BE2C (cell line): ENCODE results near the gene MYOD1.

ENCODE experiments used
- DNase-seq: peaks from one replicate; pipeline ENCODE4 v3.0.0-alpha.2; 2020
- H3K27me3 ChIP-seq: fragments of 250-450 bp; sonication (Bioruptor Pico); 2 replicates; pipeline ENCODE4 v1.5.1; 2020; ENCODE audit warnings: mild to moderate bottlenecking
- H3K36me3 ChIP-seq: fragments of 250-450 bp; sonication (Bioruptor Pico); 2 replicates; pipeline ENCODE4 v1.5.1; 2020; ENCODE audit warnings: mild to moderate bottlenecking
- H3K4me1 ChIP-seq: fragments of 250-450 bp; sonication (Bioruptor Pico); 2 replicates; pipeline ENCODE4 v1.5.1; 2020
- H3K4me3 ChIP-seq: 2 replicates; pipeline ENCODE4 v1.5.1; 2011; ENCODE audit warnings: low read depth, low read length
- H3K9me3 ChIP-seq: fragments of 250-450 bp; sonication (Bioruptor Pico); 2 replicates; pipeline ENCODE4 v1.5.1; 2020
- TF ChIP-seq, protein P1 (sequence below): IDR thresholded peaks from 2 replicates; pipeline ENCODE4 v1.5.1; 2012; ENCODE audit warnings: mild to moderate bottlenecking, low read depth, low read length

MYOD1 gene

DNA sequence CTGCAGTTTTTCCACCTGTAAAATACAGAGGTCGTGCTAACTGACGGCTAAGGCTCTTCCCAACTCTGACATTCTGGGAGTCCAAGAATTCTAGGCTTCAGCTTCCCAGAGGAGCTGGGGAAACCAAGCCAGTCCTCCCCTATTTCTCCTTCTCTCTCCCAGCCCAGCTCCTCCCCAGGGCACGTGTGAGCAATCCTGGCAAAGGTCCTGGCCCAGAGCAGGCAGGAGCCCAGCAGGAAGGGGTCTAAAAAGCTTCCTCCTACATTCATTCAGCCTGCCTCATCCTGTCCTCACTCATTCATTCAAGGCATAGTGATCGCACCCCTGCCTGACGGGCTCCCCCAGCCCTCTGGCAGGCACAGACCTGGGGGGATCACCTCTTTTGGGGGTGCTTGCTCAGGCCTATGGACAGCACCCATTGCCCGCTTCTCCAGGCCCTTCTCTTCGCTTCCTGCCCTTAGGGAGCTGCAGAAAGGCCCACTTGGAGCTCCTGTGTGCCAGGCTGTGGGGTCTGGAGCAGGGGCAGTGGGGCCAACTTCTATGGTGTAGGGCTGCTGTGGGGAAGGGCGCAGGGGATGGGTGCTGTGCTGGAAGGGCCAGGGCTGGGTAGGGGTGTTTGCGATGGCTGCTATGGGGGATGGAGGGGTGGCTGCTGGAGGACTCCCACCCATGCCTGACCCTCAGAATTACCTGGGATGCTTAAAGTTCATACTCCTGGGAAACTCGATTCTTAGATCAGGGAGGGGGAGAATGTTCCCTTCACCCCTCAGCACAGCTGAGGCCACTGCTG, 25.0 kb downstream of the MYOD1 start:
- Histone ChIP-seq H3K4me3 (no peak overlapping the region), H3K4me1 (no peaks in the 10 kb centered on the region), H3K9me3 (no peaks in the 10 kb centered on the region), H3K36me3 (no peaks in the 10 kb centered on the region), H3K27me3 (no peaks in the 10 kb centered on the region)
- TF ChIP-seq, protein P1, sequence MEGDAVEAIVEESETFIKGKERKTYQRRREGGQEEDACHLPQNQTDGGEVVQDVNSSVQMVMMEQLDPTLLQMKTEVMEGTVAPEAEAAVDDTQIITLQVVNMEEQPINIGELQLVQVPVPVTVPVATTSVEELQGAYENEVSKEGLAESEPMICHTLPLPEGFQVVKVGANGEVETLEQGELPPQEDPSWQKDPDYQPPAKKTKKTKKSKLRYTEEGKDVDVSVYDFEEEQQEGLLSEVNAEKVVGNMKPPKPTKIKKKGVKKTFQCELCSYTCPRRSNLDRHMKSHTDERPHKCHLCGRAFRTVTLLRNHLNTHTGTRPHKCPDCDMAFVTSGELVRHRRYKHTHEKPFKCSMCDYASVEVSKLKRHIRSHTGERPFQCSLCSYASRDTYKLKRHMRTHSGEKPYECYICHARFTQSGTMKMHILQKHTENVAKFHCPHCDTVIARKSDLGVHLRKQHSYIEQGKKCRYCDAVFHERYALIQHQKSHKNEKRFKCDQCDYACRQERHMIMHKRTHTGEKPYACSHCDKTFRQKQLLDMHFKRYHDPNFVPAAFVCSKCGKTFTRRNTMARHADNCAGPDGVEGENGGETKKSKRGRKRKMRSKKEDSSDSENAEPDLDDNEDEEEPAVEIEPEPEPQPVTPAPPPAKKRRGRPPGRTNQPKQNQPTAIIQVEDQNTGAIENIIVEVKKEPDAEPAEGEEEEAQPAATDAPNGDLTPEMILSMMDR = no peak
- DNase-seq = no peak

DNA sequence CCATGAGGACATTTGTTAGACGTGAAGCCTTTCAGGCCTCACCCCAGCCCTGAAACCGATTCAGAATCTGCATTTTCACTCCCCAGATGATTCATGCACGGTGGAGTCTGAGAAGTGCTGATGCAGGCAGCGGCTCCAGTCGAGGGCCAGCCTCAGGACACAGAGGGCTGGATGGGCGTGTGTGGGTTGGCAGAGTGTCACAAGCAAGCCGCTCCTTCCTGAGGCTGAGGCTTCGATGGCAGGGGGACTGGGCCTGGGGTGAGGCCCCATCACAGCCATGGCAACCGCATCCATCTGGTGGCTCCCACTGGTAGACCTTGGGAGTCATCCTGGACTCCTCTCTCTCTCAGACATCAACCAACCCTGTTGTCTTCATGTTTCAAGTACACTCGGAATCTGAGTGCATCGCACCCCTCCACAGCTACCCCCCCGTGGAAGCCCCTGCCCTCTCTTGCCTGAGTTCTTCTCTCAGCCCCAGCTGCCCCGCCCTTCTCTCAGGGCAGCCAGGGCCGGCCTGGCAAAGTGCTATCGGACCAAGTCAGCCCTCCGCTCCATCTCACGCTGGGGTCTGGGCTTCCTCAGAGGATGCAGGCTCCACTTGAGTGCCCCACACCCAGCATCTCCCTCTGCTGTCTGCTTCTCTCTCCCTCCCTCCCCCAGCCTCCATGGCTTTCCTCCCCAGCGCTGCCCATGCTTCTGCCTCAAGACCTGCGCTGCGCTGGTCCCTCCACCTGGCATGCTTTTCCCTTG, 25.8 kb downstream of the MYOD1 start:
- DNase-seq = no peak
- Histone ChIP-seq H3K4me1 (no peaks in the 10 kb centered on the region), H3K4me3 (no peak overlapping the region), H3K36me3 (no peaks in the 10 kb centered on the region), H3K9me3 (no peaks in the 10 kb centered on the region), H3K27me3 (no peaks in the 10 kb centered on the region)
- TF ChIP-seq, protein P1 = no peak

DNA sequence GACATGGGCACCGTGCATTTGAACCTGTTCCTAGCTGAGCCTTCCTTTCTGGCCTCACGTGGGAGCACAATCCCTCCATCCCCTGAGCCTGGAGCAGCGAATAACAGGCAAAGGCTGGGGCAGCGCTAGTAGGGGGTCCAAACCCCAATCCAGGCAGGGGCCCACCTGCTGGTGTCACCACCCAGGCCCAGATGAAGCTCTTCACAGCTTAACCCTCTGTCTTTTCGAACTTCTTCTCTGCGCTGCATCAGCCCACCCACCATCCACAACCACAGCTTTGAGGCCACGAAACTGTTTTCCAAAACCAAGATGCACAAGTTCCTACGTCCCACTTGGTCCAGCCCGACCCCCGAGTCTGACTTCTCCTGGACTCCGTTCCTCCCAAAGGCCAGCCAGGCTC, 26.7 kb downstream of the MYOD1 start:
- H3K27me3 ChIP-seq = no peaks in the 10 kb centered on the region
- H3K4me1 ChIP-seq = no peaks in the 10 kb centered on the region
- TF ChIP-seq, protein P1 = no peak
- no peaks in the 10 kb centered on the region for H3K9me3 ChIP-seq
- no peak for DNase-seq
- no peak overlapping the region for H3K4me3 ChIP-seq
- H3K36me3 ChIP-seq = no peaks in the 10 kb centered on the region

DNA sequence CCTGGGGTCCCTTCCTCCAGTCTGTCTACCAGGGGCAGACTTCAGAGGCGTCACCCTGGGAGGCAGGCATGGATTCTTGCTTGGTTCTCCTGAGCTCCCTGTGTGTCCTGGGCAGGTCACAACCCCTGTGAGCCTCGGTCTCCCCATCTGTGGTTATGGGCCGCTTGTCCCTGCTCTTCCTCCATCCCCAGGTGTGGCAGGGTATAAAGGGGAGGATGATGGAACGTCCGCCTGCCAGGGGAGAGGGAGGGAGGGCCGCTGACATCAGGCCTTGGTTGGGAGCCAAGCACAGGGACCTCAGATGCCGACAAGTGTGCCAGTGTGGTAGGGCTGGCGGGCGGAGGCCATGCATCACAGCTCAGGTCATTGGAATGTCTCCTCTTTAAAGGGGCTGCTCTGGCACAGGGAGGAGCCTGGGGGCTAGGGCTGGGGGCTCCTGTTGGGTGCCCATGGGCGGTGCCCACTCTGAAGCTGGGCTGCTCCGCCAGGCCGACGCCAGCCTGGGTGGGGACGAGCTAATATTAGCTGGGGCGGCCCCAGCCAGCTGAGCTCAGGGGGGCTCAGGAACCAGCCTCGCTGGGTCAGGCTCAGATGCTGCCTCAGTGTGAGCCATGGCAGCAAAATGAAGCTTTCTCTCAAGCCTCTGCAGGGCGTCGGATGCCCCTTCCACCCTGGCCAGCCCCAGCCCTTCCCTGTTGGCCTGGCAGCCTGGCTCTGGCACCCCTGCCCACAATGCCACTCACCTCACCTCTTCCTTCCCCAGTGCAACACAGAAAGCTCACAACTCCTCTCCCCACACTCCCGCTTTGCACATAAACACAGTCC, 28.0 kb downstream of the MYOD1 start:
- DNase-seq = no peak

DNA sequence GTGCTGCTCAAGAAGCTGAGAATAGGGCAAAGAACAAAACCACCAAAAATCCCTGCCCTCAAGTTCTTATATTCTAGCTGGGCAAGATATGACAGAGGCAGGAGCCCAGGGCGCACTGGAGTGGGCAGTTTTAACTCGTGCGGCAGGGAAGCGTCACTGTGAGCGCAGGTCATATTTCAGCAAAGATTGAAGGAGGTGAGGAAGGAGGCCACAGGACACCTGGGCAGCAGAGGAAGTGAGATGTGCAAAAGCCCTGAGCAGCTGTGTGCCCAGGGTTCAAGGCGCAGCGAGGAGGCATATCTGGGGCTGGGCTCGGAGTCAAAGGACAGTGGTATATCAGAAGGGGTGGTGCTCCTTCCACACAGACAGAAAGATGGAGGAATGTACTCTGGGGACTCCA, 28.7 kb downstream of the MYOD1 start:
- no peak overlapping the region for H3K4me3 ChIP-seq
- no peaks in the 10 kb centered on the region for H3K4me1 ChIP-seq
- H3K9me3 ChIP-seq = no peaks in the 10 kb centered on the region
- H3K27me3 ChIP-seq = no peaks in the 10 kb centered on the region
- TF ChIP-seq, protein P1 = no peak
- no peaks in the 10 kb centered on the region for H3K36me3 ChIP-seq
- no peak for DNase-seq

More for the DNA sequence above, 28.0 kb downstream of the MYOD1 start:
- TF ChIP-seq, protein P1 = no peak
- Histone ChIP-seq H3K36me3 (no peaks in the 10 kb centered on the region), H3K27me3 (no peaks in the 10 kb centered on the region), H3K9me3 (no peaks in the 10 kb centered on the region), H3K4me1 (no peaks in the 10 kb centered on the region), H3K4me3 (no peak overlapping the region)
